Keratinocyte (primary cell): ENCODE data around the gene NTNG1. TPM values are rescaled to one million over a fixed set of nuclear protein-coding genes. Genes with fewer than 3 reads are reported as not detected.

Experiments used
- DNase-seq: peaks from one replicate; pipeline ENCODE4 v3.0.0-alpha.2; 2011; ENCODE audit warnings: low read depth, missing footprints, low spot score
- FAIRE-seq: peaks from 2 replicates; lab custom pipeline; 2011; peaks lifted over from hg19 to GRCh38; lab: Jason Lieb, UNC
- H2AFZ ChIP-seq: 2 replicates; pipeline ENCODE4 v1.6.0; 2012; ENCODE audit warnings: low read length, control low read depth, inconsistent platforms; ENCODE audit not compliant: control insufficient read depth
- H3K27ac ChIP-seq: 2 replicates; pipeline ENCODE4 v1.5.1; 2011; ENCODE audit warnings: low read length; ENCODE audit not compliant: control insufficient read depth, insufficient read depth
- H3K27me3 ChIP-seq: 3 replicates; pipeline ENCODE4 v1.6.0; 2011; ENCODE audit warnings: low read length; ENCODE audit not compliant: control insufficient read depth, insufficient read depth; ENCODE audit errors: extremely low read depth
- H3K36me3 ChIP-seq, 2 experiments: 2 replicates in 1 of 2; 3 replicates in 1 of 2; pipeline ENCODE4 v1.5.1; 2011; ENCODE audit warnings: low read length in 2 of 2, mild to moderate bottlenecking in 1 of 2; ENCODE audit not compliant: control insufficient read depth in 2 of 2, insufficient read depth in 2 of 2; ENCODE audit errors: extremely low read depth in 1 of 2
- H3K4me1 ChIP-seq: 3 replicates; pipeline ENCODE4 v1.5.1; 2011; ENCODE audit warnings: low read length; ENCODE audit not compliant: control insufficient read depth, insufficient read depth; ENCODE audit errors: extremely low read depth
- H3K4me2 ChIP-seq: 3 replicates; pipeline ENCODE4 v1.6.0; 2011; ENCODE audit warnings: low read depth, low read length; ENCODE audit not compliant: control insufficient read depth, insufficient read depth; ENCODE audit errors: extremely low read depth
- H3K4me3 ChIP-seq, 3 experiments: fragments of 200-600 bp in 1 of 3; sonication (generic) in 1 of 3; 2 replicates in 2 of 3; 3 replicates in 1 of 3; pipeline ENCODE4 v1.5.1; 2011 to 2016; ENCODE audit warnings: low read length in 3 of 3, mild to moderate bottlenecking in 3 of 3, control low read depth in 2 of 3, inconsistent platforms in 1 of 3, low read depth in 1 of 3, mixed read lengths in 1 of 3, mixed run types in 1 of 3, moderate library complexity in 1 of 3; ENCODE audit not compliant: control insufficient read depth in 2 of 3, insufficient read depth in 2 of 3; ENCODE audit errors: extremely low read depth in 1 of 3
- H3K79me2 ChIP-seq: 2 replicates; pipeline ENCODE4 v1.6.0; 2012; ENCODE audit warnings: low read length; ENCODE audit not compliant: control insufficient read depth, insufficient read depth
- H3K9ac ChIP-seq: 3 replicates; pipeline ENCODE4 v1.6.0; 2011; ENCODE audit warnings: low read length; ENCODE audit not compliant: control insufficient read depth, insufficient read depth; ENCODE audit errors: extremely low read depth
- H3K9me1 ChIP-seq: 3 replicates; pipeline ENCODE4 v1.6.0; 2011; ENCODE audit warnings: low read length; ENCODE audit not compliant: control insufficient read depth, insufficient read depth; ENCODE audit errors: extremely low read depth
- H3K9me3 ChIP-seq: 2 replicates; pipeline ENCODE4 v1.5.1; 2012; ENCODE audit warnings: low read depth, low read length; ENCODE audit not compliant: control insufficient read depth
- H4K20me1 ChIP-seq: 3 replicates; pipeline ENCODE4 v1.6.0; 2011; ENCODE audit warnings: low read length; ENCODE audit not compliant: control insufficient read depth, insufficient read depth; ENCODE audit errors: extremely low read depth
- CTCF ChIP-seq, 3 experiments: IDR thresholded peaks in 1 of 3; conservative IDR thresholded peaks in 1 of 3; optimal IDR thresholded peaks in 1 of 3; 2 replicates in 2 of 3; 3 replicates in 1 of 3; pipeline versions ENCODE3 to v1.5.1; 2011; ENCODE audit warnings: low read length in 3 of 3, mild to moderate bottlenecking in 3 of 3, moderate library complexity in 2 of 3, control low read depth in 1 of 3, inconsistent platforms in 1 of 3; ENCODE audit not compliant: insufficient read depth in 2 of 3; ENCODE audit errors: extremely low read depth in 1 of 3
- EZH2 ChIP-seq: IDR thresholded peaks from one replicate; pipeline ENCODE4 v1.6.1; 2012; ENCODE audit warnings: inconsistent platforms, mild to moderate bottlenecking, low read length, moderate library complexity
- dilution Hi-C: fragments of 300-500 bp; cut with MboI; formaldehyde crosslinking; loops from one replicate; pipeline ENCODE4 v1.7.0; 2020; ENCODE audit warnings: low sequenced_read_pairs; ENCODE audit not compliant: extremely low pct_ligation_motif_present
- polyA plus RNA-seq, 5 experiments: library from polyadenylated mRNA; depleted of rRNA in 3 of 5; stranded (reverse) in 3 of 5; stranded (forward) in 1 of 5; unstranded in 1 of 5; fragments of >200 nt; gene quantifications; 1 replicate in 1 of 5; 2 replicates in 3 of 5; 3 replicates in 1 of 5; pipeline versions ENCODE4 v1.2.1 to v1.2.3, GENCODE V29; 2011 to 2012; ENCODE audit warnings: missing spikeins in 2 of 5, low read depth in 1 of 5, low replicate concordance in 1 of 5

The NTNG1 gene
- polyA plus RNA-seq, 1 donor (not counting 4 experiments of a cell fraction or from before 2014, with no cell fraction given), result 8.1 TPM

GRCh38 chr1:107344836-107345235 is 204.0 kb downstream of the NTNG1 start:
- no peaks in the 10 kb centered on the region for H3K36me3 ChIP-seq
- dilution Hi-C loops, result no loop called here
- DNase-seq (no peak), FAIRE-seq (no peak)
- no peaks in the 10 kb centered on the region for H3K9me1 ChIP-seq
- H3K4me2 ChIP-seq, result no peak overlapping the region
- no peaks in the 10 kb centered on the region for H3K27me3 ChIP-seq
- no peak overlapping the region for H3K27ac ChIP-seq
- H3K9ac ChIP-seq, result no peak overlapping the region
- H3K9me3 ChIP-seq, result no peaks in the 10 kb centered on the region
- no peaks in the 10 kb centered on the region for H3K4me1 ChIP-seq
- H2AFZ ChIP-seq, result no peak overlapping the region
- H3K79me2 ChIP-seq, result no peaks in the 10 kb centered on the region
- H3K4me3 ChIP-seq, result no peak overlapping the region
- TF ChIP-seq EZH2 (no peak), CTCF (optimal IDR thresholded peaks at IDR 0.05 in 1 of 3, IDR thresholded peaks at IDR 0.05 in 1 of 3, conservative IDR thresholded peaks at IDR 0.05 in 1 of 3; ENCODE audit: extremely low read depth in 1 of 3, insufficient read depth in 2 of 3, low read length in 3 of 3) (no peak)
- no peaks in the 10 kb centered on the region for H4K20me1 ChIP-seq

- Histone ChIP-seq H3K9me1 (no peaks in the 10 kb centered on the region), H3K4me3 (no peak overlapping the region), H3K4me1 (no peaks in the 10 kb centered on the region), H3K79me2 (no peaks in the 10 kb centered on the region), H3K27ac (no peak overlapping the region), H3K9me3 (no peaks in the 10 kb centered on the region), H3K36me3 (no peaks in the 10 kb centered on the region), H3K4me2 (no peak overlapping the region), H3K9ac (no peak overlapping the region), H3K27me3 (no peaks in the 10 kb centered on the region), H2AFZ (no peak overlapping the region), H4K20me1 (no peaks in the 10 kb centered on the region)
- FAIRE-seq (no peak), DNase-seq (no peak)
- no peak for TF ChIP-seq CTCF (optimal IDR thresholded peaks at IDR 0.05 in 1 of 3, IDR thresholded peaks at IDR 0.05 in 1 of 3, conservative IDR thresholded peaks at IDR 0.05 in 1 of 3; ENCODE audit: extremely low read depth in 1 of 3, insufficient read depth in 2 of 3, low read length in 3 of 3)
- dilution Hi-C loops, result no loop called here
Measured at GRCh38 chr1:107352850-107353249, 212.0 kb downstream of the NTNG1 start.
